M059J (cell line): ENCODE results near the gene CRAT. TPM values are rescaled to one million over a fixed set of nuclear protein-coding genes. Genes with fewer than 3 reads are reported as not detected.
A peak's percentile ranks its signal among the peaks of the same experiment; 100 is the strongest.

Source experiments
- DNase-seq: peaks from one replicate; pipeline ENCODE4 v3.0.0-alpha.2; 2012; ENCODE audit warnings: low read depth
- total RNA-seq: library from RNA; depleted of rRNA; stranded (reverse); fragments of >200 nt; shearing (Covaris generic); gene quantifications from 2 replicates; pipeline ENCODE4 v1.2.3, GENCODE V29; 2014; rRNA removed

Gene CRAT
- total RNA-seq, result 39.3 and 46.0 TPM in 2 replicates

- peak; percentile 91 for DNase-seq
These were observed at the start of gene CRAT, which contains the start of gene PTPA for GRCh38 chr9:129110740-129111527. CRAT (minus strand) TSS chr9:129110793; CDS start chr9:129110509, 284 bp downstream. PTPA (plus strand) TSS chr9:129111415; CDS start chr9:129111601, 186 bp downstream.

DNA sequence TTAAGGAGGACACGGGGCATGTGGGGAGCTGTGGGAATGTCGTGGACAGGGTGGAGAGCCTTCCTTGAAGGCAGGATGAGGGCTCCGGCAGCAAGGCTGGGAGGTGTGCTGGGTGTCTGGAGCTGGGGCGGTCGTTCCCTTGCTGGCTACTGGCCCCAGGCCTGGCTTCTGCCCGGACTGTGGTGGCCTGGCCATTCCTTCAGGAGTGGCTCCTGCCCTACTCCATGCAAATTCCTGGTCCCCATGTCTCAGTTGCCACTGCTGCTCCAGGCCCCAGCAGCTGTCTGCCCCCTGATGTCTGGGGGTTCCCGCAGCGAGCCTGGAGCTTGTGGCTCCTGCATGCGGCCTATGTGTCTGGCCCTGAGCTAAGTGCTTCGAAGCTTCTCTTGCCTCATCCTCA is 45.6 kb upstream of the CRAT start:
- DNase-seq, result no peak

DNA sequence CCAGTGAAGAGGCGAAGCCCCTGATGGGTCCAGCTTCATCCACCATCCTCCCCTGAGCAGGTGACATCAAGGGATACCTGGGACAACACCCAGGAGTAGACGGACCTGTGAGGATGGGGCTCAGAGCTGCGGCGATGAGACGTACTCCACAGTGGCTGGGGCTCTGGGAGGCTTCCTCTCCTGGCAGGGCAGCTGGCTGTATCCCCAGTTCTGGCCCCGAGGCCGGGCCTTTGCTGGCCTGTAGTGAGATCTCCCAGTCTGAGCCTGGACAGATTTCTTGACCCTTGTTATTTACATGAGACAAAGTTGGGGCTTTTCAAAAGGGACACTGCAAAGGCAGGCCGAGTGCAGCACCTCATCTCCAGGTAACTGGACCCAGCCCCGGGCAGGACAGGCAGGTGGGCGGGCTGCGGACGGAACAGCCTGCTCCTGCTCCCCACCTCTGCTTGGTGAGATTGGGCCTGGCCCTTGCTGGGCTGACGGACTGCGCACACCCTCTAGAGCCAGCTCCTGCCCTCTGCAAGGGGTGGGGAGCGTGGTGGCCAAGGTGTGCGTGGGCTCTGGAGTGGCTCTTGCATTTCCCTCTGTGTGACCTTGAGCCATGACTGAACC is 44.4 kb upstream of the CRAT start:
- DNase-seq, result no peak

DNA sequence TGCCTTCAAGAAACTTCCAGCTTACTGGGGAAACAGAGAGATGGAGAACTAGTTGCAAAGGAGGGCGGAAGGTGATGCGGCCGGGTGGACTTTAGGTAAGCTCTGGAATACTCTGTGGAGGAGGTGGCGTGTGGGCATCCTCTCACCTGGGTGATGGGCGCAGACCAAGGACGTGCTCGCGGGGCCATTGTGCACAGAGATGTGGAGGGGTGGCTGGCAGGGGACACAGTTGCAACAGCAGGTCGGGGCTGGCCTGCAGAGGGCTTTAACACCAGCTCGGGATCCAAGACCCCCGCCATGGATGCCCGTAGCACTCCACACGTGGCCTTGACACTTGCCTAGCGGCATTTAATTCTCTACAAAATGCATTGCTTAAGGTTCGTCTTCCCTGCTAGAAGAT is 40.9 kb upstream of the CRAT start:
- no peak for DNase-seq

DNA sequence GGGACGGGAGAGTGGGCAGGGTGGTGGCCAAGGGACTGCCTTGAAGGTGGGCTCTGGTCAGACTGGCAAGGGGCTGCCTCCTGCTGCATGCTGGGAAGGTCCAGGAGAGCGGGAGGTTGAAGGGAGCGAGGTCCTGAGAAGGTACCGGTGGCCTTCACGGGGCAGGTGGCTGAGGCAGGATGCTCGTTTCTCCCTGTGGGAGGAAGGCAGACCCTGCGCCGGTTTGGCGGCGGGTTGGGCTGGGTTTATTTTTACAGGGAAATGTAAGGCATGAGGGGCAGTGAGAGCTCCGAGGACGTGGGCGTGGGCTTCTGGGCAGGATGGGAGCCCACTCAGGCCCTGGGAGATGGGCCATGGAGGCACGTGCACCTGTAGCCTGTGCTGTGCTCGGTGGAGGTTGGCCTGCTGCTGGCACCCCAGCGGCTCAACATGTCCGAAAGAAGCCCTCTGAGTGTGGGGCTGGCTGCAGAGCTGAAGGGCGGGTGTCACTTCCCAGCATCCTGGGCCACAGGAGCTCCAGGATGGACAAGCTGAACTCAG is 40.1 kb upstream of the CRAT start:
- DNase-seq, result no peak

DNA sequence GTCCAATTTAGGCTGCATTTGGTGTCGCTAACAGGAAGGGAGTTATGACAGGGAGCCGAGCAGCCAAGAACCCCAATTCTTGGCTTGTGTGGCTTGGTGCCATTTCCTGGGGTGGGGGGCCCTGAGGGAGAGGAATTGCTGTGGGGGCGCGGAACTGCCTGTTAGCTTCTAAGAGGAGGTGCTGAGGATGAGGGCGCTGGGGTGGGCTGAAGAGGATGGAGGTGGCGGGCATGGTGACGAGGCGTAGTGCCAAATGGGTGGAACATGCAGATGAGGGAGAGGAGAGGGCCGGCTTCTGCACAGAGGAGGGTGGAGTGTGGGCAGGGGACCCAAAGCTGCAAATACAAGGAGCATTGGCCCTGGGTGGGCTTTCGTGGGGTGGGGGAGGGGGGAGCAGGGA is 39.5 kb upstream of the CRAT start:
- DNase-seq, result no peak

GRCh38 chr9:129149442-129149841 is 38.8 kb upstream of the CRAT start:
- DNase-seq, result no peak

DNA sequence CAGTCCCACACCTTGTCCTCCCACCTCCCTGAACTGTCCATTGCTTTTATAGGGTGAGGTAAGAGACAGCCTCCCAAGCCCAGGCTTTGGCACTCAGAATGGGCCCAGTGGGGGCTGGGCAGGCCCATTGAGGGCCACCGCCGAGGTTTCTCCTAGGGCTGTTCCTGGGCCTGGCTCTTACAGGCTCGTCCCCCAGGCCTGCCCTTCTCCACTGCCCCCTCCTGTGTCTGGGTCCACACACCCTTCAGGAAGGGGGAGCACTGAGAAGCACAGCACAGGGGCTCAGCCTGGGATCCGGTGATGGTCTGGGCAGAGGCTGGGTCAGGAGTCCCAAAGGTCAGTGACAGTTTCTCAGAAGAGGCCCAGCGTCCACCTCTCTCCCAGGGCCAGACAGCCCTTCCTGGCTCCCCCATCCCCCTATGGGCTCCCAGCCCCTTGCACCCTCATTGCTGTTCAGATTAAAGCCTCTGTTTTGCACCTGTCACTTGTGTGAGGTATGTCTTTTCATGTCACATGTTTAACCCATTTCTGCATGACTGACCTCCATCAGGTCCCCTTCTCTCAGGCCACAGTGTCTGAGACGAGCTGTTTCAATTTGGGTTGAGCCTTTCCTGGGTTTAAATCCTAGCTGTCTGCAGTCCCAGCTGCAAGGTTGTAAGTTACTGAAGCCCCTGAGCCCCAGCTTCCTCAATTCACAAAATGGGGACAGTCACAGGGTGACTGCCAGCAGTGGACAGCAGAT is 38.0 kb upstream of the CRAT start:
- DNase-seq, result no peak

GRCh38 chr9:129146441-129146941 is 35.9 kb upstream of the CRAT start:
- DNase-seq, result no peak

DNA sequence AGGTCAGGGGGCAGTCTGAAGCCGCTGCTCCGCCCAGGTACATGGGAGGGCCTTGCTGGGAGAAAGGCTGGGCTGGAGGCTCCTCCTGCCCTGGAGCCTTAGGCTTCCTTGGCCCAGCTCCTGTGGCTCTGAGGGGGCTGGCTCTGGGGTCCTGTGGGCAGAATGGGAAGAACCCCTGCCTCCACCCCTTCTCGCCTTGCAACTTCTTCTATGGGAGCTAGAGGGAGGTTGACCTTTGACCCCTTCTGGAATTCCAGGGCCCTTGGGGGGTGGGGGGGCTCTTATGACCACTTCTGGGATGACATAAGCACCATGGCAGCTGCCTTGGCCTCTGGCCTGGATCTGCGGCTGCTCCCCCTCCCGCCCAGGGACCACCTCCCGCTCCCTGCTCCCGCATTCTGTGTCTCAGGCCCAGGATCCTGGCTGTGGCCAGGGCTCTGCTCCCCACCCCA is 35.3 kb upstream of the CRAT start:
- DNase-seq, result peak; percentile 93

DNA sequence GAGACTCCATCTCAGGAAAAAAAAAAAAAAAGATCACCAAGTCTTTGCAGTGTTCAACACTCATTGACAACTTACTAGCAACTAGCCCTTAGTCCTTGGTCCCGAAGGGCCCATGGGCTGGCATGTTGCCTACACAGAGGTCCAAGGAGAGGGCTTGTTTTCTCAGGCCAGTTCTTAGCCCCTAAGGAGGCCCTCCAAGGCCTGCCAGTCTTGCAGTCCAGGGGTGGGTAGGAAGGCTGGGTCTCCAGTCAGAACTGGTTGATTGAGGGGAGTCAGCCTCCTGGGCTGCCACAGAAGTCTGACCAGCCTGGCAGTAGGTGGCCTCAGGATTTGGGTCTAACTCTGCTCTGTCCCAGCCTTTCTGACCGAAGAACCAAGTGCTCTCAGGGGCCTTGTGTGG is 34.7 kb upstream of the CRAT start:
- no peak for DNase-seq

- peak; percentile 93 for DNase-seq
These were observed 32.7 kb upstream of the CRAT start for GRCh38 chr9:129143031-129143927.

DNA sequence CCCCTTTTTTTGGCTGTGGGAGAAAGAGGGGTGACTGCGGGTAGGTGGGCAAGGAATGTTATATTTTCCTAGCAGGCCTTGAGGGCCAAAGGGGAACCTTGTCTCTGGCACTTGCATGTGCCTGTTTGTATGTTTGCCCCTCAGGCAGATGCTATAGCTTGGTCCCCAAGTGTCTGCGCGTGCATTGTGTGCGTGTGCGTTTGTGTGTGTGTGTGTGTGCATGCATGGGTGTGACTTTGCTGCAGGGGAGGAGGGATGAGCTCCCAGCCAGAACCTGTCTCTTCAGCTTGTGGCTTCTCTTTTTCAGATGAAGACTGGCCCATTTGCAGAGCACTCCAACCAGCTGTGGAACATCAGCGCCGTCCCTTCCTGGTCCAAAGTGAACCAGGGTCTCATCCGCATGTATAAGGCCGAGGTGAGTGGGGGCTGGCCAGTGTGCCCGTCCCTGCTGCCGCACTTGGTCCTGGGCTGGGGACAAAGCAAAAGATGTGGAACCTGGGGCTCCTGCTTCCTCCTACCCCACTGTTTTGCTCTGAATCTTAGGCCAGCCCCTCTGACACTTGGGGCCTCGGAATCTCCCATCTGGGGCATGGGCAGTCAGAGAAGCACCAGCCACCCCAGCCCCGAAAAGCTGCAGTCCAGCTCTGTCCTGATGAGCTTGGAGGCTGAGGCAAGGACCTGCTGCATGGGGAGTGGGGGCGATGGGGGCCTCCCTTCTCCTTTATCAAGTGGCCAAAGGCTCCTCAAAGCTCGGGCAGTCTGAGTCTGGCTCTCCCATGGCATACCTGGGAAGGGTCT is 31.7 kb upstream of the CRAT start:
- no peak for DNase-seq

- peak; percentile 96 for DNase-seq
These were observed 30.8 kb upstream of the CRAT start for GRCh38 chr9:129141066-129142041.

- peak; percentile 65 for DNase-seq
These were observed 29.9 kb upstream of the CRAT start for GRCh38 chr9:129140397-129141065.

DNA sequence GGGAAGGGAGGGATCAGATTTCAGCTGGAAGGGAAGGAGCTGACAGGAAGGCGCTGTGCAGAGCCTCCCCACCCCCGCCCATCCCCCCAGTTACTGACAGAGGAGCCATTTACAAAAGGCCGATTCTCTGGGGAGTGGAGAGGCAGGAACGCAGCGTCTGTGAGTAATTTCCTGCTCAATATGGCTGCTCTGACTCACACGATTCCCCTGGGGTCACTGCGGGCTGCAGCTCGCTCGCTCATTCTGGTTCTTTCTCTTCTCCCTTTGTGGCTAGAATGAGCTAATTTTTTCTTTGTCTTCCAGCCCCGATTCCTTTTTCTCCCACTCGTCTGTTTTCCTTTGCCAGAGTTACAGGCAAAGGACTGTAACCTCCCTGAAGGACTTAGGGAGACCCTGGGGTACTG is 29.4 kb upstream of the CRAT start:
- DNase-seq, result peak; percentile 100

GRCh38 chr9:129139233-129139992 is 28.8 kb upstream of the CRAT start:
- DNase-seq, result peak; percentile 93
